Measurements from ENCODE around the gene CSF3R.

DNA sequence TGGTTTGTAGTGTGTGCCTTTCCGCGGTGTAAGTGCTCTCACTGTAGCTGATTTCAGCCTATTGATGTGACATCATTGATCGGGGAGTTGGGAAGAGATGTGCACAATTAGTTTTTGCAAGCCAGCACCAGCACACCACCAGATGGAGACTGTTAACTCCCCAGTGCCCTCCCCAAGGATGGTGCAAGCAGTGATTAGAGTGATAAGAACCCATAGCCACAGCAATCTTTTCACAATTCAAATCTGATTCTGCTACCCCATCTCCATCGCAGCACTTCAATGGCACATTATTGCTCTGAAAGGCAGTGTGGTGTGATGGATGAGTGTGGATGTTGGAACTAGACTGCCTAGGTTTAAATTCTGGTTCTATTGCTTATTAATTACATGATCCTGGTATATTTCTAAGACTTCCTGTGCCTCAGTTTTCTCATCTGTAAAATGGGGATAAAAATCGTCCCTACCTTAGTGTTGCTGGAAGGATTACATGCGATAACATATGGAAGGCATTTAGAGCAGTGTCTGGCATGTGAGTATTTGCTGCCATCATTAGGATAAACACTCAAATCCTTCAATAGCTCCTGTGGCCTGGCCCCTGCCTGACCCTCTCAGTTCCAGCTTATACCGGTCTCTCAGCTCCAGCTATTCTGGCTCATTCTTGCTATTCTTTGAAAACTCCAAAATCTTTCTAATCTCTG, 6.7 kb downstream of the CSF3R start:
- TF ChIP-seq CTCF (IDR thresholded peaks at IDR 0.05; ENCODE audit: insufficient read depth, low read length) (no peak), POLR2AphosphoS5 (IDR thresholded peaks at IDR 0.05; ENCODE audit: low read depth) (no peak), REST (IDR thresholded peaks at IDR 0.05; ENCODE audit: insufficient replicate concordance, low read depth) (no peak)
